IMR-90 (cell line): ENCODE data around the gene NIPAL3.

Experiments
- SMC3 ChIP-seq: fragments of 150-350 bp; IDR thresholded peaks from 2 replicates; pipeline ENCODE4 v1.6.1; 2016; ENCODE audit warnings: low read depth, mild to moderate bottlenecking, antibody characterized with exemption, low read length, moderate library complexity
- TF ChIP-seq, protein P1 (sequence below): conservative IDR thresholded peaks from 2 replicates; pipeline ENCODE4 v1.5.1; 2012; ENCODE audit warnings: mild to moderate bottlenecking, low read depth, low read length, improper control_type of control experiment
- TF ChIP-seq, protein P2 (sequence below): fragments of 150-350 bp; IDR thresholded peaks from 2 replicates; pipeline ENCODE4 v1.6.1; 2017; ENCODE audit warnings: mild to moderate bottlenecking, antibody characterized with exemption, low read length, low read depth

DNA sequence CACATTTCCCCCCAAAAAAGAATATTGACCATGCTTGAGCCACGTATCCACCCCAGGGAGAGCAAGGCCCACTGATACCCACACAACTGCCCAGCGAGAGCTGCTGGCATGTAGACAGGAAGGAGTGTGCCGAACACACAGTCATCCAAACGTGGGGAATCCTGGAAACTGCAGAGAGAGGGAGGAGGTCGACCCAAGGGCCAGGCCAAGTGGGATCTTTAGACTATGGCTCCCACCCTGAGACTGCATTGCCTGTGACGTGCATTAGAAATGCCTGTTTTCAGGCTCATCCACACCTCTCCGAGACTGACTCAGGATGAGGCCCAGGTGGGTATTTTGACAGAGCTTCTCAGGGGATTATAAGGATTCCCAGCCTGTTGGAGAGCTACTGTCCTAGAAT lies 25.9 kb downstream of the NIPAL3 start:
- no peak for TF ChIP-seq SMC3
- TF ChIP-seq, protein P1, sequence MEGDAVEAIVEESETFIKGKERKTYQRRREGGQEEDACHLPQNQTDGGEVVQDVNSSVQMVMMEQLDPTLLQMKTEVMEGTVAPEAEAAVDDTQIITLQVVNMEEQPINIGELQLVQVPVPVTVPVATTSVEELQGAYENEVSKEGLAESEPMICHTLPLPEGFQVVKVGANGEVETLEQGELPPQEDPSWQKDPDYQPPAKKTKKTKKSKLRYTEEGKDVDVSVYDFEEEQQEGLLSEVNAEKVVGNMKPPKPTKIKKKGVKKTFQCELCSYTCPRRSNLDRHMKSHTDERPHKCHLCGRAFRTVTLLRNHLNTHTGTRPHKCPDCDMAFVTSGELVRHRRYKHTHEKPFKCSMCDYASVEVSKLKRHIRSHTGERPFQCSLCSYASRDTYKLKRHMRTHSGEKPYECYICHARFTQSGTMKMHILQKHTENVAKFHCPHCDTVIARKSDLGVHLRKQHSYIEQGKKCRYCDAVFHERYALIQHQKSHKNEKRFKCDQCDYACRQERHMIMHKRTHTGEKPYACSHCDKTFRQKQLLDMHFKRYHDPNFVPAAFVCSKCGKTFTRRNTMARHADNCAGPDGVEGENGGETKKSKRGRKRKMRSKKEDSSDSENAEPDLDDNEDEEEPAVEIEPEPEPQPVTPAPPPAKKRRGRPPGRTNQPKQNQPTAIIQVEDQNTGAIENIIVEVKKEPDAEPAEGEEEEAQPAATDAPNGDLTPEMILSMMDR: no peak
- TF ChIP-seq, protein P2, sequence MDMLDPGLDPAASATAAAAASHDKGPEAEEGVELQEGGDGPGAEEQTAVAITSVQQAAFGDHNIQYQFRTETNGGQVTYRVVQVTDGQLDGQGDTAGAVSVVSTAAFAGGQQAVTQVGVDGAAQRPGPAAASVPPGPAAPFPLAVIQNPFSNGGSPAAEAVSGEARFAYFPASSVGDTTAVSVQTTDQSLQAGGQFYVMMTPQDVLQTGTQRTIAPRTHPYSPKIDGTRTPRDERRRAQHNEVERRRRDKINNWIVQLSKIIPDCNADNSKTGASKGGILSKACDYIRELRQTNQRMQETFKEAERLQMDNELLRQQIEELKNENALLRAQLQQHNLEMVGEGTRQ: no peak
